ENCODE results near the gene PRDM4.

- no peak for TF ChIP-seq SPI1 (IDR thresholded peaks at IDR 0.05; ENCODE audit: borderline replicate concordance, low read depth)
- TF ChIP-seq CTCF (IDR thresholded peaks at IDR 0.05; ENCODE audit: insufficient read depth, low read length): no peak
- TF ChIP-seq POLR2AphosphoS5 (IDR thresholded peaks at IDR 0.05; ENCODE audit: low read depth): no peak
- TF ChIP-seq GABPA (IDR thresholded peaks at IDR 0.05; ENCODE audit: low read depth): no peak
- TF ChIP-seq REST (IDR thresholded peaks at IDR 0.05; ENCODE audit: insufficient replicate concordance, low read depth): no peak
These were observed 1.9 kb upstream of the PRDM4 start for GRCh38 chr12:107762874-107763273.

Data from HL-60 (cell line).